Activated CD4-positive, alpha-beta memory T cell treated with anti-CD3 and anti-CD28 coated beads, Interleukin-2, amount 10 ng/mL, durations not matched to agents 7 days and 5 days (primary cell): ENCODE measurements around the gene TDRD1. TPM values are rescaled to one million over a fixed set of nuclear protein-coding genes. Genes with fewer than 3 reads are reported as not detected.

Experiments used
- CTCF ChIA-PET: fragments of 350-600 bp; sonication (Branson Sonifier 250); formaldehyde crosslinking; loops from one replicate; lab custom pipeline; 2021; ENCODE audit warnings: antibody characterized with exemption, inconsistent platforms; lab: Charles Lee
- POLR2A ChIA-PET: fragments of 350-600 bp; sonication (Branson Sonifier 250); formaldehyde crosslinking; loops from one replicate; lab custom pipeline; 2021; ENCODE audit warnings: antibody characterized with exemption; lab: Charles Lee
- DNase-seq: peaks from one replicate; pipeline ENCODE4 v3.0.0-alpha.2; 2020
- H3K27ac Mint-ChIP-seq: one replicate; pipeline ENCODE4 v1.8.0; 2021; ENCODE audit warnings: mild to moderate bottlenecking, mixed read lengths
- H3K27me3 Mint-ChIP-seq: one replicate; pipeline ENCODE4 v1.8.0; 2021; ENCODE audit warnings: mixed read lengths
- H3K36me3 Mint-ChIP-seq: one replicate; pipeline ENCODE4 v1.8.0; 2021; ENCODE audit warnings: low read depth, mixed read lengths
- H3K4me1 Mint-ChIP-seq: one replicate; pipeline ENCODE4 v1.8.0; 2021; ENCODE audit warnings: mixed read lengths
- H3K4me3 Mint-ChIP-seq: one replicate; pipeline ENCODE4 v1.8.0; 2021; ENCODE audit warnings: mild to moderate bottlenecking, mixed read lengths
- H3K9me3 Mint-ChIP-seq: one replicate; pipeline ENCODE4 v1.8.0; 2021; ENCODE audit warnings: mixed read lengths
- total RNA-seq, 2 experiments: library from RNA; stranded (reverse); gene quantifications; one replicate each; pipeline ENCODE4 v1.2.3, GENCODE V29; 2021

The TDRD1 gene
- total RNA-seq, 2 experiments from 2014 or later: 0.35 to 0.40 TPM

DNA sequence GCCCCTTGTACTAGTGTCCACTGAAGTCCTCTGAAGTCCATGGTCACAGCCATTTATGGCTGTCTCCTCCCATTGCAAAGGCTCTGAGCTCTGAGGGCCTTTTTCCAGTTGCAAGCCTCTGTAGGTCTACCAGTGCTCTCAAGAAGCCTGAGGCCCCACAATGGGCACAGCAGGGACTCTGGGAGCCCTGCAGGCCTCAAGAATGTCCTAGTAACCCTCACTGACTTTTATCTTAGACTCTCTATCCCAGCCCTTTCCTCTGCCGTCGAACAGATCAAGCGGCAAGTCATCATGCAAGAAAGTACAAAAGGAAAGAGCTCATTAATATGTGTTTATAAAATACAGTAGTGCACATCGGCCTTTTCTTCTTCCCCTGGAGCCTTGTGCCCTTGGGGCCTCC lies 83.3 kb downstream of the TDRD1 start:
- no peak overlapping the region for H3K27ac Mint-ChIP-seq
- POLR2A ChIA-PET: no interaction called here

DNA sequence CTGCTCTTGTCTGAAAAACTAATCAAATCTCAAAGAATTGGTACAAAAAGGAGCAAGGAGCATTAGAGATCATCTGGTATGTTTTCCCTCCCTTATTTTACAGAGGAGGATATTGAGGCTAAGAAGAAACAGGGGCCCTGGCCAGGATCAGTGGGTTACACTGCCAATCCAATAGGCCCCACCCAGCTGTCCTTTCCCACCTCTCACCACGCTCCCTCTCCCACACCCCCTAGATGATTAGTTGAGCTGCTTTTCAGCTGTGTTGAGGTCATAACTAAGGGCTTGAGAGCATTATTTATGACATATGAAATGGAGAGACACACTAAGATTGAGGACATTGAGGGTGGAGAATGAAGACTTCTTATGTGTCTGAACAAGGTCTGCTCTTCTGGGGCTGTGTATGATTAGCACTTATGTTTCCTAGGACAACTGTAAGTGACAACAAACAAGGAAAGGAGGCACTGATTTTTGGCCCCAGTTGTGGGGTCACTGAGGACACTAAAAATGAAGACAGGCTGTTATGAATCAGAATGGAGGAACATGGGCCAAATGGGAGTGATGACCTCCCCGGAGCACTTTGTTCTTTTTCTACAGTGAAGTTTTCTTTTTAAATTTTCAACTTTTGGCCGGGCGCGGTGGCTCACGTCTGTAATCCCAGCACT lies 86.4 kb downstream of the TDRD1 start:
- H3K27ac Mint-ChIP-seq: no peak overlapping the region
- CTCF ChIA-PET: no interaction called here
- H3K36me3 Mint-ChIP-seq: no peaks in the 10 kb centered on the region
- peaks cover 1% of the 10 kb centered on the region for H3K4me1 Mint-ChIP-seq
- peaks cover 4% of the 10 kb centered on the region for H3K27me3 Mint-ChIP-seq
- POLR2A ChIA-PET: no interaction called here
- DNase-seq: no peak
- no peak overlapping the region for H3K4me3 Mint-ChIP-seq
- H3K9me3 Mint-ChIP-seq: no peaks in the 10 kb centered on the region

More for the DNA sequence above, 83.3 kb downstream of the TDRD1 start:
- H3K4me3 Mint-ChIP-seq: no peak overlapping the region
- H3K27me3 Mint-ChIP-seq: peaks cover 6% of the 10 kb centered on the region
- H3K36me3 Mint-ChIP-seq: no peaks in the 10 kb centered on the region
- no peak for DNase-seq
- CTCF ChIA-PET: interaction anchor here (1.1 kb wide), 1 partner anchor 41 kb away, joined by 3 read pairs; no protein-coding TSS in a partner anchor
- no peaks in the 10 kb centered on the region for H3K9me3 Mint-ChIP-seq
- H3K4me1 Mint-ChIP-seq: peaks cover 1% of the 10 kb centered on the region

DNA sequence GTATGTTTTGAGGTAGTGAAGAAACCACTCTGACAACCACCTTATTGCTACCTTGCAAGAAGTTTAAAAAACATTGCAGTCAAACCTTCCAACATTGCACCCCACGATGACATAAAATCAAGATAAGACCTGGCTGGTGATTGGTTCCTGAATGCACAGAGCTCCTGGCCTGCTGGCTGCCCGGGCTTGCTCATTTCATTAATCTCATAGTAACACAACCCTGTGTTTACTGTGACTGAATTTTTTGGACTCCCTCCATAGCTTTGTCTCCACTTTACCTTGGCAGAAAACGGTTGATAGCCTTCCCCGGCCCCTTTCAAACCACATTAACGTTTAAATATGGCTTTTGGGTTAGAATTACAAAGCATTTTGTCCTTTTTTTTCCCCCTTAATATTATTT lies 87.4 kb downstream of the TDRD1 start:
- H3K27me3 Mint-ChIP-seq: peaks cover 8% of the 10 kb centered on the region
- H3K27ac Mint-ChIP-seq: no peak overlapping the region
- no peaks in the 10 kb centered on the region for H3K9me3 Mint-ChIP-seq
- H3K4me1 Mint-ChIP-seq: no peaks in the 10 kb centered on the region
- no peak overlapping the region for H3K4me3 Mint-ChIP-seq
- no peaks in the 10 kb centered on the region for H3K36me3 Mint-ChIP-seq
- no peak for DNase-seq
- CTCF ChIA-PET: interaction anchor here (0.9 kb wide), 1 partner anchor 37 kb away, joined by 3 read pairs; no protein-coding TSS in a partner anchor
- POLR2A ChIA-PET: no interaction called here

DNA sequence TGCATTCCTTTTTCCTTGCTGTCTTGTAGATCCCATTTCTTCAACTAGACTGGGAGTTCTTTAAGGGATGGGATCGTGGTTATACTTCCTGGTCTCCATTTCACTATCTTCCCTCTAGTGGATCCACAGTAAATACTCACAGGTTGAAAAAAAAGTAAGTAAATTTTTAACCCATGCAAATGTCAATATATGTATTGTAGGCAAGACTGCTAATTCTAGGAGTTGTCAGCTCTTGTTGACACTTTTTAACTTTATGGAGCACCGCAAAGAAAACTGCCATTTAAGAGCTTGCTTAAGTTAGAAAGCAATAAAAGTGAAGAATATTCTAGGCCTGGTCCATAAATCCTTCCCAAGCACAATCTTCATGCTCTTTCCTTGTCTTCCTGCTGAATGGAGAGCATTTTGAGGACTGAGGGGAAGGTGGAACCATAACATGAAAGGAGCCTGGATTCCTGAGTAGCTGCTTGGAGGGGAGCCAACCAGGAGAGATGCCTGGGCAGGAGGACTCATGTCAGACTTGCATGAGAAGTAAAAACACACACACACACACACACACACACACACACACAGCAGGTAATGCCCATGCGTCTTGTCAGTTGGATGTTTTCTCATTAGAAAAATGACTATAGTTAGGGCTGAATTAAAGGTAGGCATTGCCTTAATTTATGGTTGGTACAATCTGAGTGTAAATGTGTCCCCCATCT lies 92.1 kb downstream of the TDRD1 start:
- no peak for DNase-seq
- H3K27me3 Mint-ChIP-seq: peaks cover 11% of the 10 kb centered on the region
- POLR2A ChIA-PET: no interaction called here
- CTCF ChIA-PET: no interaction called here
- no peaks in the 10 kb centered on the region for H3K36me3 Mint-ChIP-seq
- no peak overlapping the region for H3K27ac Mint-ChIP-seq
- no peak overlapping the region for H3K4me3 Mint-ChIP-seq
- no peaks in the 10 kb centered on the region for H3K4me1 Mint-ChIP-seq
- no peaks in the 10 kb centered on the region for H3K9me3 Mint-ChIP-seq

DNA sequence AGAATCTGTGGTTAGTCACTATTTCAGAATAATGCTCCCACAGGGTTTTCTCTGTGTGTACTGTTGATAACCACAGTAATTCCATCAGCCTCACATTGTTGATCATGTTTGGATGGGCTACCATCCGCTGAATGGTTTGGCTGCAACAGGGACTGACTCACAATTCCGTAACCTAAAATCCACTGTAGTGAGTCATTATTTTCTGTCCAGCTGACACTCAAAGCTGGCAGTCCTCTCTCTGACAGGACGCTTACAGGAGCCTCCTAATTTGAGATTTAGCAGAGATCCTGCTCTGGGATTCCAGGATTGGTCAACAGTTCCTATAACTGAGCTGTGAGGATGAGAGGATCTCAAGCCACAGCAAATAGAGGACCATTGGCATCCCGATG lies 92.6 kb downstream of the TDRD1 start:
- peaks cover 11% of the 10 kb centered on the region for H3K27me3 Mint-ChIP-seq
- DNase-seq: no peak
- ChIA-PET POLR2A (no interaction called here), CTCF (no interaction called here)
- H3K9me3 Mint-ChIP-seq: no peaks in the 10 kb centered on the region
- H3K27ac Mint-ChIP-seq: no peak overlapping the region
- no peak overlapping the region for H3K4me3 Mint-ChIP-seq
- H3K36me3 Mint-ChIP-seq: no peaks in the 10 kb centered on the region
- H3K4me1 Mint-ChIP-seq: no peaks in the 10 kb centered on the region

DNA sequence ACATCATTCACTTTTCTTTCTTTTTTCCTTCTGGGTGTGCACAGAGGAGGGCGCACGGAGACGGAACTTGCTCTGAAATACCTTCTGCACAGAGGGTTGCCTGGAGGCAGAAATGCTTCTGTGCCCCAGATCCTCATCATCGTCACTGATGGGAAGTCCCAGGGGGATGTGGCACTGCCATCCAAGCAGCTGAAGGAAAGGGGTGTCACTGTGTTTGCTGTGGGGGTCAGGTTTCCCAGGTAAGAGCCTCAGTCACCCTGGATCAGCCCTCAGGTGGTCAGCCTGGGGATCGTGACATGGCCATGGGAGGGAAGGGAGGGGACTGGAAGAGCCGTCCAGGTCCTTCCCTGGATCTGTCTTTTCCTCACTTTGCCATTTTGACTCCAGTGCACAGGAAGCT lies 93.5 kb downstream of the TDRD1 start:
- ChIA-PET CTCF (no interaction called here), POLR2A (no interaction called here)
- H3K9me3 Mint-ChIP-seq: no peaks in the 10 kb centered on the region
- no peak overlapping the region for H3K4me3 Mint-ChIP-seq
- H3K27me3 Mint-ChIP-seq: peaks cover 11% of the 10 kb centered on the region
- no peak overlapping the region for H3K27ac Mint-ChIP-seq
- DNase-seq: no peak
- no peaks in the 10 kb centered on the region for H3K4me1 Mint-ChIP-seq
- H3K36me3 Mint-ChIP-seq: no peaks in the 10 kb centered on the region

DNA sequence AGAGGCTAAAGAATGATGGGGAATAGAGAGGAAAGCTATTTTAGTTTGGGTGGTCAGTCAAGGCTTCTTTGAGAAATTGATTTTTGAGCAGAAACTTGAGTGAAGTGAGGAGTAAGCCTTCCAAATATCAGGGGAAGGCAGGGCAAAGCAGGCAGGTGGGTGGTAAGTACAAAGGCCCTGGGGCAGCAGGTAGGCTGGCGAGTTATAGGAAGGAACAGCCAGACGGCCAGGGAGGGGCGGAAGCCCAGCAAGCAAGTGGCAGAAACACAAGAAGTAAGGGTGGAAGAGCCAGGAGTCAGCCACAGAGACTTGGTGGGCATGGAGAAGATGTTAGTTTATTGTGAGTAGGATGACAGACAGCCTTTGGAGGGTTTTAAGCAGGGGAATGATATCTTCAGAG lies 94.8 kb downstream of the TDRD1 start:
- peaks cover 13% of the 10 kb centered on the region for H3K27me3 Mint-ChIP-seq
- no peak overlapping the region for H3K27ac Mint-ChIP-seq
- no peak for DNase-seq
- H3K36me3 Mint-ChIP-seq: no peaks in the 10 kb centered on the region
- H3K9me3 Mint-ChIP-seq: no peaks in the 10 kb centered on the region
- POLR2A ChIA-PET: no interaction called here
- H3K4me1 Mint-ChIP-seq: no peaks in the 10 kb centered on the region
- CTCF ChIA-PET: no interaction called here
- no peak overlapping the region for H3K4me3 Mint-ChIP-seq

DNA sequence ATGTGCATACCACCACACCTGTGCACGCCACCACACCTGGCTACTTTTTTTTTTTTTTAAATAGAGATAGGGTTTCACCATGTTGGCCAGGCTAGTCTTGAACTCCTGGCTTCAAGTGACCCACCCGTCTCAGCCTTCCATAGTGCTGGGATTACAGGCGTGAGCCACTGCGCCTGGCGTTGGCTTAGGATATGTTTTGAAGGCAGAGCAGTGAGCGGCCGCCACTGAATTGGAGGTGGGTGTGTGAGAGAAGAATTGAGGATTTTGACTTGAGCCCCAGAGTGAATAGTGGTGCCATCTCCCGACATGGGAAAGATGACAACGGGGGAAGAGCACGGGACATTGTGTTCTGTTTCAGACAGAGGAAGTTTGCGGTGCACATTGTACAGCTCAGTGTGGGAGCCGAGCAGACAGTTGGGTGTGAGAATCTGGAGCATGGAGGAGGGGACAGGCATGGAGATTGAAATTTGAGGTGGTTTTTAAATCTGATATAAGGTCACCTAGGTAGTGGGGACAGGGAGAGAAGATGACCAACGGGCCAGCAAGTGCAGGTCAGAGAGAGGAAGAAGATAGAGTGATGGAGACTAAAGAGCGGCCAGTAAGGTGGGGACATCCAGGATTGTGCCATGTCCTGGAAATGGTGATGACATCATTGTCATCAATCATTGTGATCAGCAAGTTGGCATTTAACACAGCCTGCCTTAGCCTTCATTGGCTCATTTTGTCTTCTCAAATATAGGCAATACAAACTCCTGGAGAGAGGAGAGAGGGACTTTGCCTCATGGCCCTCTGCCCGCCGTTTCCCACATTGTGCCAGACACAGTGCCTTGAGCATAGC lies 95.7 kb downstream of the TDRD1 start:
- DNase-seq: no peak
- Mint-ChIP-seq H3K27me3 (peaks cover 14% of the 10 kb centered on the region), H3K4me3 (no peak overlapping the region), H3K27ac (no peak overlapping the region), H3K9me3 (no peaks in the 10 kb centered on the region), H3K36me3 (no peaks in the 10 kb centered on the region), H3K4me1 (no peaks in the 10 kb centered on the region)
- ChIA-PET CTCF (no interaction called here), POLR2A (no interaction called here)

DNA sequence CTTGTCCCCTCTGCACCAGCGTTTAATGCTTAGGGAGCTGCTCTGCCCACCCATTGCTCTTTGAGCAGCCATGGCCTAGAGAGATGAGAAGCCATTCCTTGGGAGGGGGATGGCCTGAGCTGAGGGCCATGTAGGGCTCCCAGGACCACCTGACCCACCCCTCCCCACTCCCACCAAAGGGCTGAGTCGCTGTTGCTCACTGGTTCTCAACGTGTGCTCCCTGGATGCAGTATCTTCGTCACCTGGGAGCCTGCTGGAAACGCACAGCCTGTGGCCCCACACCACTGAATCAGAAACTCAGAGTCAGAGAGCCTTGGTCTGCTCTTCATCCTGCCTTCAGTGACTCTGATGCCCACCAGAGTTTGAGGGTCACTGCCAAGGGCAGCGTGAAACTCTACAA lies 96.9 kb downstream of the TDRD1 start:
- H3K4me1 Mint-ChIP-seq: no peaks in the 10 kb centered on the region
- ChIA-PET CTCF (no interaction called here), POLR2A (no interaction called here)
- peaks cover 10% of the 10 kb centered on the region for H3K27me3 Mint-ChIP-seq
- no peak overlapping the region for H3K27ac Mint-ChIP-seq
- H3K9me3 Mint-ChIP-seq: no peaks in the 10 kb centered on the region
- H3K4me3 Mint-ChIP-seq: no peak overlapping the region
- H3K36me3 Mint-ChIP-seq: no peaks in the 10 kb centered on the region
- DNase-seq: no peak

DNA sequence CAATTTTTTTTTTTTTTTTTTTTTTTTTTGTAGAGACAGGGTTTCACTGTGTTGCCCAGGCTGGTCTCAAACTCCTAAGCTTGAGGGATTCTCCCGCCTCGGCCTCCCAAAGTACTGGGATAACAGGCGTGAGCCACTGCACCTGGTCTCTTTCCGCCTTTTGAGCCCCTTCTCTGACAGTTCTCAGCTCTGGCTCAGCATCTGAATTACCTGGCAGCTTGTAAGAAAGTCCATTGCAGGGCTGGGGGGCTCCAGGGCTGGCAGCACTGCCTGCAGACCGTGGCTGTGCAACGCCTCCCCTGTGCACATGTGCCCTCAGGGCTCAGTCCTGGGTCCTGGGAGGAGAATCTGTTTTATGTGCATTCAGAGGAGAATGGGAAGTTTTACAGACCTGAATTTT lies 97.5 kb downstream of the TDRD1 start:
- no peak overlapping the region for H3K27ac Mint-ChIP-seq
- no peak overlapping the region for H3K4me3 Mint-ChIP-seq
- no peaks in the 10 kb centered on the region for H3K36me3 Mint-ChIP-seq
- H3K27me3 Mint-ChIP-seq: peaks cover 10% of the 10 kb centered on the region
- H3K9me3 Mint-ChIP-seq: no peaks in the 10 kb centered on the region
- CTCF ChIA-PET: no interaction called here
- POLR2A ChIA-PET: no interaction called here
- no peaks in the 10 kb centered on the region for H3K4me1 Mint-ChIP-seq
- no peak for DNase-seq

DNA sequence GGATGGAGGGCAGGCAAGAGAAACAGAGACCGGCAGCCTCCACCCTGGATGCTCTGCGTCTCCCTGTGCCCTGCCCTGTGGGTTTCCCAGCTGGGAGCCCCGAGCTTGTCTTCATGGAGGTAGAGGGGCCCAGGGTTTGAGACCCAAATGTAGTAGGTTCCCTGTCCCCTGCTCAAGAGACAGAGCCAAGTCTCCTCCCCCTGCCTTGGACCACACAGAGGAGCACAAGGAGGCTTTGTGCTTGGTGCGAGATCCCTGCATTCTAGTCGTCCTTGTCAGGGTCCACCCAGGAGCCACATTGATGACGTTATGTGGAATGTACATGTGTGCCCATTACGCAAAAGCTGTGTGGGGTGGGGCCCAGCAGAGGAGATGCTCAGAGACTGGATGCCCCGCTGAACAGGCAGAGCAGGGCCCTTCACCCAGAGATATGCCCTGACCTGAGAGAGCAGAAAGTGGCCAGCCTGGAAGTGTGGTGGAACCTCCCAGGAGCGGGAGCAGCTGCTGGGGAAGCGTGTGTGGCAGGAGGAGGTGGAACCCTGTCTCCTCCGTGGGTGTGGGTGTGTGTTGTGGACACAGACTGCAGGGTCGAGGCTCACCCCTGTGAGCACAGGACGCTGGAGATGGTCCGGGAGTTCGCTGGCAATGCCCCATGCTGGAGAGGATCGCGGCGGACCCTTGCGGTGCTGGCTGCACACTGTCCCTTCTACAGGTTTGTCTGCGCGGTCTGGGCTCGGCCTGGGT lies 99.2 kb downstream of the TDRD1 start:
- Mint-ChIP-seq H3K4me3 (no peak overlapping the region), H3K4me1 (no peaks in the 10 kb centered on the region), H3K27me3 (peaks cover 3% of the 10 kb centered on the region), H3K9me3 (no peaks in the 10 kb centered on the region), H3K36me3 (no peaks in the 10 kb centered on the region), H3K27ac (no peak overlapping the region)
- POLR2A ChIA-PET: no interaction called here
- CTCF ChIA-PET: no interaction called here
- no peak for DNase-seq

DNA sequence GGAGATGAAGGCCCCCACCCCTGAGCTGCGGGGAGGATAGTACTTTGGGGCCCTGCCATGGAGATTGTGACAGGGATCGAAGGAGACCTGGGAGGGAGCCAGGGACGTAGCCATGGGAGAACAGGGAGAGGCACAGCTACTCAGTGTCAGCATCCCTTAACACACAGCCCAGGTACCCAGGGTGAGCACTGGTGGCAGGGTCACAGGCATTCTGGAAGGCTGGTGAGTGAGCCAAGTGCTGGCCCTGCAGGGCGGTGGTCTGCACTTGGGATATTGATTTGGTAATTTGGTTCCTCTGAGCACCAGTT lies 99.7 kb downstream of the TDRD1 start:
- no peaks in the 10 kb centered on the region for H3K4me1 Mint-ChIP-seq
- no peak overlapping the region for H3K27ac Mint-ChIP-seq
- DNase-seq: no peak
- ChIA-PET CTCF (no interaction called here), POLR2A (no interaction called here)
- H3K36me3 Mint-ChIP-seq: no peaks in the 10 kb centered on the region
- H3K4me3 Mint-ChIP-seq: no peak overlapping the region
- peaks cover 3% of the 10 kb centered on the region for H3K27me3 Mint-ChIP-seq
- H3K9me3 Mint-ChIP-seq: no peaks in the 10 kb centered on the region

DNA sequence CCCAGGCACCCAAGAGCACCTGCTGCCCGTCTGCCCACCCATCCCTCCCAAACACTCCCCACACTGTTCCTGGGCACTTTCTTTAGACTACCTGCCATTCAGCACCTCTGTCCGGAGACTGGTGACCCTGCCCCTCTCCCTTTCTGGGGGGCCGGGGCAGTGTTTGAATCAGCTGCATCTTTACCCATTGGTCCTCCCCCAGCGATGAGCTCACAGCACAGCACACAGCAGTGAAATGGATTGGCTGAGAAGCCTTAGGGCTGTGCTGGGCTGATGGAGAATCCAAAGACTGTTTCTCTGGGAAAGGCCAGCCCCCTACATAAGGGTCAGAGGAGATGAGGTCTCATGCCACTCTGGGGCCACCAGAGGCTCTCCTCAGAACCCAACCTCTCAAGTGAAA lies 100.1 kb downstream of the TDRD1 start:
- Mint-ChIP-seq H3K36me3 (no peaks in the 10 kb centered on the region), H3K4me1 (no peaks in the 10 kb centered on the region), H3K27me3 (peaks cover 3% of the 10 kb centered on the region), H3K9me3 (no peaks in the 10 kb centered on the region), H3K4me3 (no peak overlapping the region), H3K27ac (no peak overlapping the region)
- ChIA-PET CTCF (no interaction called here), POLR2A (no interaction called here)
- DNase-seq: no peak
